ENCODE results near the gene NPC1. TPM values are rescaled to one million over a fixed set of nuclear protein-coding genes. Genes with fewer than 3 reads are reported as not detected.

Gene NPC1
- total RNA-seq, 1 donor from 2014 or later = 24.1 TPM

DNA sequence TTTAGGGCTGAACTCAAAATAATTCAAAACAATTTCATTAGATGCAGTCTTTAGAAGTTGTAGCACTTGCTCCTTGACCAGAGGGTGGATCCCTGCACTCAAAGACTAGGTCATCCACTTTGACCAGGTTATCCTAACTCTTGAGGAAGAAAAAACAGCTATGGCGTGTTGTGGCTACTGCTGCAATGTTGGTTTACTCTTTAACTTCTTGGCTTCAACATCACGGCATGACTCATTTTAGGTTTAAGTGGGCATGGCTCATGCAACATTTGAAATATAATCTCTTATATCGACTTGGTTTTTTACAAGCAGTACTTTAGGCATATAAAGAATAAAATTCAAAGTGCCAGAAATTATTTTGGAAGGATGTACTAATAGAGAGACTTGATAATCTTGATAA is 41.0 kb upstream of the NPC1 start:
- no peaks in the 10 kb centered on the region for H3K27me3 Mint-ChIP-seq (ENCODE audit: unreplicated experiment)
- no peaks in the 10 kb centered on the region for H3K36me3 Mint-ChIP-seq (ENCODE audit: low read depth, unreplicated experiment)
- H3K27ac Mint-ChIP-seq (ENCODE audit: unreplicated experiment) = no peak overlapping the region
- TF ChIP-seq, protein P1, sequence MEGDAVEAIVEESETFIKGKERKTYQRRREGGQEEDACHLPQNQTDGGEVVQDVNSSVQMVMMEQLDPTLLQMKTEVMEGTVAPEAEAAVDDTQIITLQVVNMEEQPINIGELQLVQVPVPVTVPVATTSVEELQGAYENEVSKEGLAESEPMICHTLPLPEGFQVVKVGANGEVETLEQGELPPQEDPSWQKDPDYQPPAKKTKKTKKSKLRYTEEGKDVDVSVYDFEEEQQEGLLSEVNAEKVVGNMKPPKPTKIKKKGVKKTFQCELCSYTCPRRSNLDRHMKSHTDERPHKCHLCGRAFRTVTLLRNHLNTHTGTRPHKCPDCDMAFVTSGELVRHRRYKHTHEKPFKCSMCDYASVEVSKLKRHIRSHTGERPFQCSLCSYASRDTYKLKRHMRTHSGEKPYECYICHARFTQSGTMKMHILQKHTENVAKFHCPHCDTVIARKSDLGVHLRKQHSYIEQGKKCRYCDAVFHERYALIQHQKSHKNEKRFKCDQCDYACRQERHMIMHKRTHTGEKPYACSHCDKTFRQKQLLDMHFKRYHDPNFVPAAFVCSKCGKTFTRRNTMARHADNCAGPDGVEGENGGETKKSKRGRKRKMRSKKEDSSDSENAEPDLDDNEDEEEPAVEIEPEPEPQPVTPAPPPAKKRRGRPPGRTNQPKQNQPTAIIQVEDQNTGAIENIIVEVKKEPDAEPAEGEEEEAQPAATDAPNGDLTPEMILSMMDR (IDR thresholded peaks at IDR 0.05; ENCODE audit: unreplicated experiment) = no peak
- no peaks in the 10 kb centered on the region for H3K4me1 Mint-ChIP-seq (ENCODE audit: unreplicated experiment)
- no peak for DNase-seq (ENCODE audit: low spot score)
- no peaks in the 10 kb centered on the region for H3K9me3 Mint-ChIP-seq (ENCODE audit: unreplicated experiment)
- no peak overlapping the region for H3K4me3 Mint-ChIP-seq (ENCODE audit: unreplicated experiment)

DNA sequence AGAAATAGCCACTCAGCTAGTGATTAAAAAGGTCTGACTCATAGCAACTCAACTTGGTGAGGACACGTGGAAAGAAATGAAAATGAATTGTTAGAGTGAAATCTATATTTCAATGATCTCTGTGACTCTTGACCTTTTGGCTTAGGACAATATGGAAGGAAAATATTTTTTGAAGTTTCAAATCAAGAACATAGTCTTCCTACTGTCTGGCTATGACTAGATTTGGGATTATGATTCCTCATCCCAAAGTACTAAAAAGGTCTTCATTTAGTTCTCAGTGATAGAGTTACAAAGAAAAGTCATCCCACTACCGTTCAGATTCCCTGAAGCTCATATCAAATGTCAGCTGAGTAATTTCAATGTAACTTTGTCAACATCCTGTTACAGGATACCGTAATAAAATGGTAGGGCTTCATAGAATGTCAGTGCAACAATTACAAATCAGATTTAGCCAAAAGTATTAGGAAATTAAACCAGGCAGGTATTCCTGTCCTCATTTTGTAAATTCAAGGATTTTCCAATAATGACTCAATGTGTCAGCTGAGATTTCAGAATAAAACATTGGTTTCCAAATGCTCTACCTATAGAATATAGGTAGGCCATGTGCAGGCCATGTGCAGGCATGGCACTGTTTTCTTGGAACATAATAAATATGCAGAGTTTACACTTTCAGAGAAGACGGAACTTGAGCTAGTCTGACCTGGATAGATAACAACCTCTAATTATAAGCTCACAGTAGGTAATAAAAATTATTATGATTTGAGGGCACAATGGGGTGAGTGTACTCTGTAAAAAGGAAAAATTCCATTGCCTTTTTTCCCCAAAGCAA is 40.4 kb upstream of the NPC1 start:
- Mint-ChIP-seq H3K27ac (ENCODE audit: unreplicated experiment) (no peak overlapping the region), H3K4me1 (ENCODE audit: unreplicated experiment) (no peaks in the 10 kb centered on the region), H3K36me3 (ENCODE audit: low read depth, unreplicated experiment) (no peaks in the 10 kb centered on the region), H3K9me3 (ENCODE audit: unreplicated experiment) (no peaks in the 10 kb centered on the region), H3K4me3 (ENCODE audit: unreplicated experiment) (no peak overlapping the region), H3K27me3 (ENCODE audit: unreplicated experiment) (no peaks in the 10 kb centered on the region)
- DNase-seq (ENCODE audit: low spot score) = no peak
- TF ChIP-seq, protein P1 (IDR thresholded peaks at IDR 0.05; ENCODE audit: unreplicated experiment) = no peak

DNA sequence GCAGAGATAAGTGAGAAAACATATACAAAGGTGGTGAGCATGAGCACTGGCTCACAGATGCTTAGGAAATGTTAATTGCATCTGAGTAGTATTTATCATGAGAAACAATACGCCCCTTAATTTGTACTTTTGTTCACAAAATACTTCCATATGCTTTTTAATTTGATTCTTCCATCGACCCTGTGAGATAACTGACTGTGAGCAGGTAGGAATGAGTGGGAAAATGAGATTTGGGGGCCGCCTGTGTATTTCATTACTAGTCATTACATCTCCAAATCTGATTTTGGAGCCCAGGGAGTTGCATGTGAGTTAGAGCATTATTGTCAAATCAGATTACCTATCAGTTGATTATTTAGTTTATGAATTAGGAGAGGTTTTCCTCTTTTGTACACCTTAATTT is 36.7 kb upstream of the NPC1 start:
- H3K27me3 Mint-ChIP-seq (ENCODE audit: unreplicated experiment) = peaks cover 9% of the 10 kb centered on the region
- H3K4me1 Mint-ChIP-seq (ENCODE audit: unreplicated experiment) = no peaks in the 10 kb centered on the region
- H3K9me3 Mint-ChIP-seq (ENCODE audit: unreplicated experiment) = no peaks in the 10 kb centered on the region
- H3K27ac Mint-ChIP-seq (ENCODE audit: unreplicated experiment) = no peak overlapping the region
- H3K36me3 Mint-ChIP-seq (ENCODE audit: low read depth, unreplicated experiment) = no peaks in the 10 kb centered on the region
- DNase-seq (ENCODE audit: low spot score) = no peak
- H3K4me3 Mint-ChIP-seq (ENCODE audit: unreplicated experiment) = no peak overlapping the region
- TF ChIP-seq, protein P1 (IDR thresholded peaks at IDR 0.05; ENCODE audit: unreplicated experiment) = no peak

GRCh38 chr18:23619388-23619881 is 33.1 kb upstream of the NPC1 start:
- H3K27me3 Mint-ChIP-seq (ENCODE audit: unreplicated experiment) = peaks cover 9% of the 10 kb centered on the region
- no peak overlapping the region for H3K27ac Mint-ChIP-seq (ENCODE audit: unreplicated experiment)
- TF ChIP-seq, protein P1 (IDR thresholded peaks at IDR 0.05; ENCODE audit: unreplicated experiment) = no peak
- peak; percentile 17 for DNase-seq (ENCODE audit: low spot score)
- no peaks in the 10 kb centered on the region for H3K9me3 Mint-ChIP-seq (ENCODE audit: unreplicated experiment)
- no peaks in the 10 kb centered on the region for H3K36me3 Mint-ChIP-seq (ENCODE audit: low read depth, unreplicated experiment)
- no peaks in the 10 kb centered on the region for H3K4me1 Mint-ChIP-seq (ENCODE audit: unreplicated experiment)
- no peak overlapping the region for H3K4me3 Mint-ChIP-seq (ENCODE audit: unreplicated experiment)

GRCh38 chr18:23618862-23619387 is 32.6 kb upstream of the NPC1 start:
- peak; percentile 31 for DNase-seq (ENCODE audit: low spot score)
- TF ChIP-seq, protein P1 (IDR thresholded peaks at IDR 0.05; ENCODE audit: unreplicated experiment) = no peak
- H3K27ac Mint-ChIP-seq (ENCODE audit: unreplicated experiment) = no peak overlapping the region
- H3K9me3 Mint-ChIP-seq (ENCODE audit: unreplicated experiment) = no peaks in the 10 kb centered on the region
- H3K4me3 Mint-ChIP-seq (ENCODE audit: unreplicated experiment) = peak overlapping the region; percentile 71
- peaks cover 9% of the 10 kb centered on the region for H3K27me3 Mint-ChIP-seq (ENCODE audit: unreplicated experiment)
- no peaks in the 10 kb centered on the region for H3K4me1 Mint-ChIP-seq (ENCODE audit: unreplicated experiment)
- H3K36me3 Mint-ChIP-seq (ENCODE audit: low read depth, unreplicated experiment) = no peaks in the 10 kb centered on the region

Measured in endothelial cell (in vitro differentiated cells).